CD4-positive, alpha-beta T cell treated with Interleukin-21 for 1 hour (primary cell): ENCODE measurements around the gene PIP4P1.
"Not testable (repeated sequence)": the region's sequence is repeated elsewhere in the genome, so short reads cannot be mapped to it uniquely, and the experiment has no call there.

Experiments
- DNase-seq: peaks from one replicate; pipeline ENCODE4 v3.0.0-alpha.2; 2020

Gene PIP4P1

GRCh38 chr14:20461225-20462141 lies at the start of gene PIP4P1:
PIP4P1 (minus strand) TSS chr14:20461434; CDS start chr14:20461325, 109 bp downstream.
- peak; percentile 100 for DNase-seq

- DNase-seq, result no peak
Measured at GRCh38 chr14:20508367-20508766, 47.1 kb upstream of the PIP4P1 start.

GRCh38 chr14:20507537-20507936 lies 46.3 kb upstream of the PIP4P1 start:
- DNase-seq, result not testable (repeated sequence)

GRCh38 chr14:20506752-20507151 lies 45.5 kb upstream of the PIP4P1 start:
- DNase-seq, result not testable (repeated sequence)

DNA sequence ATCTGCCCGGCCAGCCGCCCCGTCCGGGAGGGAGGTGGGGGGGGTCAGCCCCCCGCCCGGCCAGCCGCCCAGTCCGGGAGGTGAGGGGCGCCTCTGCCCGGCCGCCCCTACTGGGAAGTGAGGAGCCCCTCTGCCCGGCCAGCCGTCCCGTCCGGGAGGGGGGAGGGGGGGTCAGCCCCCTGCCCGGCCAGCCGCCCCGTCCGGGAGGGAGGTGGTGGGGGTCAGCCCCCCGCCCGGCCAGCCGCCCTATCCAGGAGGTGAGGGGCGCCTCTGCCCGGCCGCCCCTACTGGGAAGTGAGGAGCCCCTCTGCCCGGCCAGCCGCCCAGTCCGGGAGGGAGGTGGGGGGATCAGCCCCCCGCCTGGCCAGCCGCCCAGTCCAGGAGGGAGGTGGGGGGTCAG lies 45.0 kb upstream of the PIP4P1 start:
- DNase-seq, result not testable (repeated sequence)

- DNase-seq, result no peak
Measured at GRCh38 chr14:20503898-20504297, 42.7 kb upstream of the PIP4P1 start.

- DNase-seq, result no peak
Measured at GRCh38 chr14:20501346-20501745, 40.1 kb upstream of the PIP4P1 start.

DNA sequence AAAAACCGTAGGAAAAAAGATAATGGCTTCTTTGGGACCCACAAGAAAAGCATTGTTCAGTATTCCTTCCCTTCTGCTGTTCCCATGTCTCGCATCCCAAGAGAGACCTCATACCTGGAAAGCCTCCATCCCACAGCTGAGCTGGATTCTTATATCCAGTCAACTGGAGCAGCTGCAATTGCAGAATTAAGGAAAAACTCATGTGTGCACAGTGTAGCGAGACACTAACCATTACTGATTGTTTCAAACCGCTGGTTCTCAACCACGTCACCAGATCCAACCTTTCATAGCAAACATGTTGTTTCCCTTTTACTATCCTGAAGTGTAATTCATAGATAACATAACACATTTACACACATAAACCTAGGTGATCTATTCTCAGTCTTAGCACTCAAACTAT lies 38.6 kb upstream of the PIP4P1 start:
- no peak for DNase-seq

GRCh38 chr14:20499108-20499507 lies 37.9 kb upstream of the PIP4P1 start:
- no peak for DNase-seq

GRCh38 chr14:20498622-20499021 lies 37.4 kb upstream of the PIP4P1 start:
- no peak for DNase-seq

GRCh38 chr14:20494935-20495766 lies 33.9 kb upstream of the PIP4P1 start:
- DNase-seq, result no peak

GRCh38 chr14:20493634-20494033 lies 32.4 kb upstream of the PIP4P1 start:
- DNase-seq, result no peak

DNA sequence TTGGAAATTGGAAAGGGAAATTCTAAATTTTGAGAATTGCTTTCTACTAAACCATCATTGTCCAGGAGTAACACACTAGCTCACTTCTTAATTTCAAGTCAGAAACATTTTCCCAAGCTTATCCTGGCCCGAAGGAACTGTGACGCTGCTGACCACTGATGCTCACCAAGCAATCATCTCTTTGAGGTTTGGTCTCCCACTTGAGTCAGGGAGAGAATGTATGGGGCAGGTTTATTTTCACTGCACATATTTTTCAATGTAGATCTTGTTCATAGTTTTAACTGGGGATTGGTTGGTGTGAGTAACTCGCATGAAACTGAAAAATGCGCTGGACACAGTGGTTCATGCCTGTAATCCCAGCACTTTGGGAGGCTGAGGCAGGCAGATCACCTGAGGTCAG lies 31.3 kb upstream of the PIP4P1 start:
- DNase-seq, result no peak

GRCh38 chr14:20490563-20490962 lies 29.3 kb upstream of the PIP4P1 start:
- no peak for DNase-seq

- no peak for DNase-seq
Measured at GRCh38 chr14:20489093-20489994, 28.1 kb upstream of the PIP4P1 start.

GRCh38 chr14:20487396-20487725 lies 26.1 kb upstream of the PIP4P1 start:
- DNase-seq, result no peak

DNA sequence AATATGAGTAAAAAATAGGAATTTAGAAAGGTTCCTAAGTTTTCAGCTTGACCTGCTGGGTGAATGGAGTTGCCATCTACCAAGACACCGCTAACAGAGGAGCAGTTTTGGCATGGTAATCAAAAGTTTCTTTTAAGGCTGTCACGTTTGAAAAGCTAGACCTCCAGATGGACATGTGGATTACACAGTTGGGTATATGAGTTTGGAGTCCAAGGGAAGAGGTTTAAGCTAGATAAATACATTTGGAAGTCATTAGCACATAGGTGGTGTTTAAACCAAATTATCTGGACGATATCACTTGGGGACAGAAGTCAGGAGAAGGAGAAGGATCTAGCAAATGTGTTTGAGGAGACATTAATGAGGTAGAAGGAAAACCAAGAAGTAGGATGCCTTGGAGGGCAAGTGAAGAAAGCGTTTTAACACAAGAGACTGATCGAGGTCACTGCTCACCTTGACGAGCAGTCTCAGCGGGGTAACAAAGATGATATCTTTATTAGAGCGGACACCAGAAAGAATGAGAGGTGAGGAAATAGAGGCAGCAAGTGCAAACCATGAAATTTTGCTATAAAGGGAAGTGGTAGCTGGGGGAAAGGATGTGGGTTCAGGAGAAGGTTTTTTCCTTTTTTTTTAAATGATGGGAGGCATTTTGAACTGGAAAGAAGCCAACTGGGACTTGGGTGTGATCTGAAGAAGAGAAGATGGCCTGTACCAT lies 25.6 kb upstream of the PIP4P1 start:
- DNase-seq, result peak; percentile 24

- no peak for DNase-seq
Measured at GRCh38 chr14:20485900-20486299, 24.7 kb upstream of the PIP4P1 start.

GRCh38 chr14:20482382-20482781 lies 21.1 kb upstream of the PIP4P1 start:
- no peak for DNase-seq

- DNase-seq, result no peak
Measured at GRCh38 chr14:20478894-20479293, 17.7 kb upstream of the PIP4P1 start.

GRCh38 chr14:20477211-20477876 lies 16.1 kb upstream of the PIP4P1 start:
- DNase-seq, result peak; percentile 56

DNA sequence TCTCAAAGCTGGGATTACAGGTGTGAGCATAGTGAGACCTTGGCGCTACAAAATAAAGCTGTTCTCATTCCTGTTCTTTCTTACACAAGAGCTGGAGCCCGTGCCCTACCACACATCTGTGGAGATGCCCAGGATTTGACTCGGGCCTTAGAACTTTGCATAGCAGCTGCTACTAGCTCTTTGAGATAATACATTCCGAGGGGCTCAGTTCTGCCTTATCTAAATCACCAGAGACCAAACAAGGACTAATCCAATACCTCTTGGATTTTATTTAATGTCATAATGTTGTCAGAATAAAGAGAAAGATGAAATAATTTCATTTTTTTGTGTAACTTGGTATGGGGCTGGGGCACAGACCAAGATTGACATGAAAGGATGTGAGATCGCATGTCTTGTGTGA lies 15.5 kb upstream of the PIP4P1 start:
- DNase-seq, result no peak
